Testis (tissue), 2 donors: ENCODE results near the gene ATP11C.

Source experiments
- CTCF ChIP-seq, 3 experiments: fragments of 450-650 bp in 2 of 3; fragments of 200-600 bp in 1 of 3; sonication (generic) in 1 of 3; IDR thresholded peaks; one replicate each; pipeline ENCODE4 v1.5.1; 2016 to 2019; ENCODE audit warnings: antibody characterized with exemption in 3 of 3, mild to moderate bottlenecking in 2 of 3, moderate library complexity in 1 of 3
- POLR2A ChIP-seq: fragments of 450-650 bp; IDR thresholded peaks from one replicate; pipeline ENCODE4 v1.6.1; 2017; ENCODE audit warnings: antibody characterized with exemption, mild to moderate bottlenecking, moderate library complexity

GRCh38 chrX:139834879-139835278, 98.0 kb downstream of the ATP11C start:
- TF ChIP-seq CTCF (IDR thresholded peaks at IDR 0.05) (no peak), POLR2A (no peak)
